ENCODE measurements around the gene ASB15. TPM values are rescaled to one million over a fixed set of nuclear protein-coding genes. Genes with fewer than 3 reads are reported as not detected.

ASB15 gene
- total RNA-seq, 1 experiment from 2014 or later = not detected

GRCh38 chr7:123661765-123662164, 60.1 kb downstream of the ASB15 start:
- ChIA-PET POLR2A (no interaction called here), CTCF (no interaction called here)
- ATAC-seq = no peak
- no peak for TF ChIP-seq REST (IDR thresholded peaks at IDR 0.05; ENCODE audit: insufficient read depth in 1 of 2, low read depth in 2 of 2, low read length in 1 of 2)
- no peak for TF ChIP-seq SIN3A (IDR thresholded peaks at IDR 0.05; ENCODE audit: borderline replicate concordance, insufficient read depth, low read depth, low read length)
- no peak for TF ChIP-seq CTCF (IDR thresholded peaks at IDR 0.05)
- TF ChIP-seq POLR2AphosphoS5 (IDR thresholded peaks at IDR 0.05; ENCODE audit: low read depth, low read length) = no peak
- no peak for TF ChIP-seq TCF7L2 (IDR thresholded peaks at IDR 0.05; ENCODE audit: low read depth, low read length)
- Histone ChIP-seq H3K36me3 (ENCODE audit: control insufficient read depth, insufficient read depth, low read length) (no peaks in the 10 kb centered on the region), H3K27me3 (ENCODE audit: control insufficient read depth, insufficient read depth, low read length) (peaks cover 26% of the 10 kb centered on the region), H3K4me3 (ENCODE audit: low read depth in 2 of 2, low read length in 2 of 2) (no peak overlapping the region), H3K9me3 (ENCODE audit: control insufficient read depth, insufficient read depth, low read depth, low read length) (no peaks in the 10 kb centered on the region), H3K27ac (ENCODE audit: low read length) (no peak overlapping the region), H3K4me1 (ENCODE audit: control insufficient read depth, insufficient read depth, low read length) (no peaks in the 10 kb centered on the region)
- DNase-seq (ENCODE audit: low read depth, low spot score) = no peak
- in situ Hi-C loops (cut with HindIII; ENCODE audit: low pct_unique_long_range_greater_than_20kb, low sequenced_read_pairs) (no loop called here), intact Hi-C loops (cut with micrococcal nuclease; ENCODE audit: unreplicated experiment) (no loop called here)
- BruUV-seq (replicated peaks) = no TSS peak

GRCh38 chr7:123662293-123662692, 60.7 kb downstream of the ASB15 start:
- no peak for ATAC-seq
- H3K27me3 ChIP-seq (ENCODE audit: control insufficient read depth, insufficient read depth, low read length) = peaks cover 26% of the 10 kb centered on the region
- H3K9me3 ChIP-seq (ENCODE audit: control insufficient read depth, insufficient read depth, low read depth, low read length) = no peaks in the 10 kb centered on the region
- no peak overlapping the region for H3K4me3 ChIP-seq (ENCODE audit: low read depth in 2 of 2, low read length in 2 of 2)
- intact Hi-C loops (cut with micrococcal nuclease; ENCODE audit: unreplicated experiment) = no loop called here
- ChIA-PET POLR2A (no interaction called here), CTCF (no interaction called here)
- TF ChIP-seq POLR2AphosphoS5 (IDR thresholded peaks at IDR 0.05; ENCODE audit: low read depth, low read length) = no peak
- no peak for TF ChIP-seq SIN3A (IDR thresholded peaks at IDR 0.05; ENCODE audit: borderline replicate concordance, insufficient read depth, low read depth, low read length)
- no peak for TF ChIP-seq TCF7L2 (IDR thresholded peaks at IDR 0.05; ENCODE audit: low read depth, low read length)
- no peak for TF ChIP-seq REST (IDR thresholded peaks at IDR 0.05; ENCODE audit: insufficient read depth in 1 of 2, low read depth in 2 of 2, low read length in 1 of 2)
- TF ChIP-seq CTCF (IDR thresholded peaks at IDR 0.05) = no peak
- in situ Hi-C loops (cut with HindIII; ENCODE audit: low pct_unique_long_range_greater_than_20kb, low sequenced_read_pairs) = no loop called here
- no peaks in the 10 kb centered on the region for H3K36me3 ChIP-seq (ENCODE audit: control insufficient read depth, insufficient read depth, low read length)
- no peaks in the 10 kb centered on the region for H3K4me1 ChIP-seq (ENCODE audit: control insufficient read depth, insufficient read depth, low read length)
- no TSS peak for BruUV-seq (replicated peaks)
- no peak overlapping the region for H3K27ac ChIP-seq (ENCODE audit: low read length)
- no peak for DNase-seq (ENCODE audit: low read depth, low spot score)

Measured in Panc1 (cell line).